Measurements from ENCODE around the gene ABLIM1.

GRCh38 chr10:114679552-114679951 is 21.5 kb upstream of the ABLIM1 start:
- TF ChIP-seq RFX5 (IDR thresholded peaks at IDR 0.05; ENCODE audit: low read depth, low read length) (no peak), CTCF (IDR thresholded peaks at IDR 0.05 in 2 of 3, conservative IDR thresholded peaks at IDR 0.05 in 1 of 3; ENCODE audit: control insufficient read depth in 2 of 3, extremely low read depth in 1 of 3, insufficient read depth in 1 of 3, low read depth in 3 of 3, low read length in 3 of 3) (no peak)
